Naive thymus-derived CD4-positive, alpha-beta T cell (primary cell): ENCODE measurements around the gene ATP8B3. TPM values are rescaled to one million over a fixed set of nuclear protein-coding genes. Genes with fewer than 3 reads are reported as not detected.

Source experiments
- ATAC-seq: fragments of 150-1000 bp; cut with Tn5 transposase; 2 replicates; pipeline ENCODE4 v1.10.0; 2021; ENCODE audit warnings: mild to moderate bottlenecking, moderate library complexity
- CTCF ChIA-PET: fragments of 350-600 bp; sonication (Branson Sonifier 250); formaldehyde crosslinking; loops from one replicate; lab custom pipeline; 2021; ENCODE audit warnings: antibody characterized with exemption; lab: Charles Lee
- POLR2A ChIA-PET: fragments of 350-600 bp; sonication (Branson Sonifier 250); formaldehyde crosslinking; loops from one replicate; lab custom pipeline; 2021; ENCODE audit warnings: antibody characterized with exemption, inconsistent platforms; lab: Charles Lee
- DNase-seq, 9 donors: peaks; one replicate each; pipeline versions ENCODE4 v3.0.0 to v3.0.0-alpha.2; 2020 to 2022; ENCODE audit warnings: mixed read lengths in 1 of 9
- H3K27ac ChIP-seq: one replicate; pipeline ENCODE4 v1.7.0; 2013; ENCODE audit warnings: mild to moderate bottlenecking, low read depth, low read length, moderate library complexity
- H3K27me3 ChIP-seq, 2 donors: one replicate each; pipeline ENCODE4 v1.7.0; 2013; ENCODE audit warnings: low read length in 2 of 2, mild to moderate bottlenecking in 2 of 2, moderate library complexity in 2 of 2; ENCODE audit not compliant: control insufficient read depth in 2 of 2, insufficient read depth in 2 of 2
- H3K36me3 ChIP-seq, 3 experiments: 1 replicate in 2 of 3; 2 replicates in 1 of 3; pipeline ENCODE4 v1.7.0; 2013; ENCODE audit warnings: low read length in 3 of 3, mild to moderate bottlenecking in 3 of 3, moderate library complexity in 1 of 3; ENCODE audit not compliant: insufficient read depth in 3 of 3, control insufficient read depth in 2 of 3
- H3K4me1 ChIP-seq, 2 donors: one replicate each; pipeline ENCODE4 v1.7.0; 2013; ENCODE audit warnings: low read length in 2 of 2, mild to moderate bottlenecking in 2 of 2, moderate library complexity in 1 of 2; ENCODE audit not compliant: control insufficient read depth in 2 of 2, insufficient read depth in 2 of 2
- H3K4me3 ChIP-seq: 2 replicates; pipeline ENCODE4 v1.7.0; 2013; ENCODE audit warnings: mild to moderate bottlenecking, low read length
- H3K9me3 ChIP-seq, 3 experiments: 1 replicate in 2 of 3; 2 replicates in 1 of 3; pipeline ENCODE4 v1.7.0; 2013; ENCODE audit warnings: low read length in 3 of 3; ENCODE audit not compliant: control insufficient read depth in 2 of 3
- H3K27ac Mint-ChIP-seq, 9 donors: one replicate each; pipeline ENCODE4 v1.8.0; 2020 to 2022; ENCODE audit warnings: mixed read lengths in 9 of 9, mild to moderate bottlenecking in 8 of 9, moderate library complexity in 5 of 9, inconsistent platforms in 2 of 9
- H3K27me3 Mint-ChIP-seq, 5 donors: one replicate each; pipeline ENCODE4 v1.8.0; 2021 to 2022; ENCODE audit warnings: mixed read lengths in 5 of 5, mild to moderate bottlenecking in 1 of 5
- H3K36me3 Mint-ChIP-seq, 5 donors: one replicate each; pipeline ENCODE4 v1.8.0; 2020 to 2022; ENCODE audit warnings: mixed read lengths in 5 of 5, mild to moderate bottlenecking in 3 of 5, inconsistent platforms in 1 of 5
- H3K4me1 Mint-ChIP-seq, 7 donors: one replicate each; pipeline ENCODE4 v1.8.0; 2020 to 2022; ENCODE audit warnings: mixed read lengths in 7 of 7, mild to moderate bottlenecking in 3 of 7, inconsistent platforms in 1 of 7
- H3K4me3 Mint-ChIP-seq, 10 donors: one replicate each; pipeline ENCODE4 v1.8.0; 2020 to 2022; ENCODE audit warnings: mild to moderate bottlenecking in 10 of 10, mixed read lengths in 10 of 10, moderate library complexity in 6 of 10, inconsistent platforms in 2 of 10
- H3K9me3 Mint-ChIP-seq, 11 donors: one replicate each; pipeline ENCODE4 v1.8.0; 2020 to 2022; ENCODE audit warnings: mixed read lengths in 11 of 11, mild to moderate bottlenecking in 4 of 11, inconsistent platforms in 1 of 11, moderate library complexity in 1 of 11
- intact Hi-C, 2 donors: fragments of 100-400 bp; cut with micrococcal nuclease; formaldehyde crosslinking; loops; one replicate each; pipeline ENCODE4 v1.15.1; 2023
- polyA plus RNA-seq, 2 donors: library from polyadenylated mRNA; unstranded; fragments of 300-500 nt; fragmentation: Illumina TruSeq; gene quantifications; one replicate each; pipeline ENCODE4 v1.2.3, GENCODE V29; 2021
- total RNA-seq, 6 experiments: library from RNA in 5 of 6; stranded (reverse) in 5 of 6; gene quantifications; 1 replicate in 5 of 6; 2 replicates in 1 of 6; pipeline ENCODE4 v1.2.3 and lab custom pipeline; 2021 to 2026

Gene ATP8B3
- total and polyA plus RNA-seq, 7 experiments from 2014 or later = 0.83 to 15.3 (median 3.2) TPM

DNA sequence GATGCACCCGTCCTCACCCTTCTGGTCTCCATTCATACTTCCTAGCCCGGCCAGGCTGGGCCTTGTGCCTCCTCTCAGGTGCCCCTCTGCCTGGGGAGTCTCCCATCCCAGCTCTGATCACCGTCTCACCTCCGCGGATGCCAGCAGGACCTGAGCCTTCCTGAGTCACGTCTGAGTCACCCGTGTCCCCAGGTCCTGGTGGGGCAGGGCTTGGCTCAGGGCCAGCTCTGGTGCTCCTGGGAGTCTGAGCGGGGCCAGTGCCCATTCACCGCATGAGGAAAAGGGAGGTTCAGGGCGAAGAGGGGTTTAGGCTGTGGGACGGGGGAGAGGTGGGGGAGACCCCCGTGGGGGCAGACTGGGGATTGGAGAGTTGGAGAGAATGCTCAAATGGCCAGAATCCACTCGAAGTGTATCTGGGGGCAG lies 593 bp downstream of the ATP8B3 start:
- Histone ChIP-seq H3K27ac (peak overlapping the region; percentile 13), H3K36me3 (peaks cover 0 to 15% (median 0%) of the 10 kb centered on the region in 3 experiments), H3K4me1 (peaks cover 0 to 8% of the 10 kb centered on the region in 2 donors), H3K4me3 (peak overlapping the region; percentile 43), H3K27me3 (no peaks in the 10 kb centered on the region), H3K9me3 (no peaks in the 10 kb centered on the region)
- CTCF ChIA-PET = interaction anchor here (0.6 kb wide), 1 partner anchor 946 kb away, joined by 3 read pairs; no protein-coding TSS in a partner anchor
- peaks cover 9 to 19% (median 11%) of the 10 kb centered on the region in 7 donors for H3K4me1 Mint-ChIP-seq
- peak overlapping the region in 2 of 9 donors; percentile 43 to 83 for H3K27ac Mint-ChIP-seq
- no peaks in the 10 kb centered on the region for H3K36me3 Mint-ChIP-seq
- no peaks in the 10 kb centered on the region for H3K27me3 Mint-ChIP-seq
- intact Hi-C loops = no loop called here
- POLR2A ChIA-PET = no interaction called here
- H3K9me3 Mint-ChIP-seq = no peaks in the 10 kb centered on the region
- peak in 1 of 9 donors; percentile 54 for DNase-seq
- peak overlapping the region in 9 of 10 donors; percentile 39 to 98 (median 77) for H3K4me3 Mint-ChIP-seq
- no peak for ATAC-seq

DNA sequence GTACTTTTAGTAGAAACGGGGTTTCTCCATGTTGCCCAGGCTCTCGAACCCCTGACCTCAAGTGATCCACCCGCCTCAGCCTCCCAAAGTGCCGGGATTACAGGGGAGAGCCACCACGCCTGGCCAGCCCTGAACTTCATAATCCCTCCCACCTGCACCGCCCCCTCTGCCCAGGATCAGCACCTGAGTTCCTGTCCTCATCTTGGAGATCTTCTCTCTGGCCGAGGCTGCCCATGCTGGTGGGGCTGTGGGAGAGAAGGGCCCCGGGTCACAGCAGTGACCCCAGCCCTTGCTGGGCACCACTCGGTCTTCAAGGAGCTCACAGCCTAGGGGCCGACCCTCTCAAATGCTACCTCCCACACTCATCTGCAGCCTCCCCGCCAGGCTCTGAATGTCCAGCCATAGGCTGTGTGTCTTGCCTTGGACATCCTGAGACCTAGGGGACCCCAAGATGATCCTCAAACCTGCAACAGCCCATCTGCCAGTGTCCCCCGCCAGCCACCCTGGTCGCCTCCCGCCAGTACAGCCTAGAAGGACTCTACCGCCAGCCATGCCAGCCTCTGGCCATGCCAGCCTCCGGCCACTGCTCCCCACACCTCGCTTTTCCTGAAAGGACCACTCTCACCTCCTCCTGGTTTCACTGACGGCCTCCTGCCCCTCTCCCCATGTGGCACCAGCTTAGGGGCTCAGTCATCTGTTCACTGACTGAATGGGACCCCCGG lies 1.5 kb downstream of the ATP8B3 start:
- CTCF ChIA-PET = interaction anchor here (0.6 to 0.7 kb wide), 3 partner anchors 99 to 572 kb away, joined by 3 read pairs; no protein-coding TSS in a partner anchor

DNA sequence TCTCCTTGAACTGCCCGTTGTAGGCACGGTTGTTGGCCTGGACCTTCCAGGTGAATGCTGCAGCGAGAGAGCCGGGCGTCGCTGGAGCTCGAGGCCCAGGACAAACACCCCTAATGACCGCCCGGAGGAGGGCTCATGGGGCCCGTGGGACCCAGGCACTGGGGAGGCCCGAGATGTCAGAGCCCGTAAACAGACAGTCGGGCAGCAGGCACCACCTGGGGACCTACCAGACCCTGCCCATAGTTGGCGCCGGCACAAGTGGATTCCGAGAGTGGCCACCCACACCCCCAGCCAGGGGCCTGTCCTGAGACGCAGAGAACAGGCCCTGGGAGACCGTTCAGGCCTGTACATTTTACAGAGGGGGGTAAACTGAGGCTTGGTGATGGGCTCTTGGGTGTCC lies 2.4 kb downstream of the ATP8B3 start:
- no peaks in the 10 kb centered on the region for H3K27me3 ChIP-seq
- no peaks in the 10 kb centered on the region for H3K27me3 Mint-ChIP-seq
- POLR2A ChIA-PET = no interaction called here
- no peak overlapping the region for H3K27ac Mint-ChIP-seq
- DNase-seq (no peak), ATAC-seq (no peak)
- peaks cover 0 to 1% (median 0%) of the 10 kb centered on the region in 3 experiments for H3K36me3 ChIP-seq
- no peaks in the 10 kb centered on the region for H3K36me3 Mint-ChIP-seq
- no peak overlapping the region for H3K4me3 Mint-ChIP-seq
- peaks cover 0 to 8% of the 10 kb centered on the region in 2 donors for H3K4me1 ChIP-seq
- peaks cover 9 to 19% (median 11%) of the 10 kb centered on the region in 7 donors for H3K4me1 Mint-ChIP-seq
- no peaks in the 10 kb centered on the region for H3K9me3 Mint-ChIP-seq
- no peaks in the 10 kb centered on the region for H3K9me3 ChIP-seq
- H3K4me3 ChIP-seq = no peak overlapping the region
- CTCF ChIA-PET = interaction anchor here (0.7 kb wide), 1 partner anchor 98 kb away, joined by 3 read pairs; no protein-coding TSS in a partner anchor
- intact Hi-C loops = no loop called here
- H3K27ac ChIP-seq = no peak overlapping the region

More for the DNA sequence above, 1.5 kb downstream of the ATP8B3 start:
- DNase-seq = no peak
- H3K4me1 ChIP-seq = peaks cover 0 to 8% of the 10 kb centered on the region in 2 donors
- Mint-ChIP-seq H3K36me3 (no peaks in the 10 kb centered on the region), H3K4me1 (peaks cover 9 to 19% (median 11%) of the 10 kb centered on the region in 7 donors), H3K9me3 (no peaks in the 10 kb centered on the region), H3K4me3 (peak overlapping the region in 9 of 10 donors; percentile 21 to 98 (median 53)), H3K27me3 (no peaks in the 10 kb centered on the region), H3K27ac (peak overlapping the region in 6 of 9 donors; percentile 5 to 71 (median 43))
- intact Hi-C loops = no loop called here
- H3K27ac ChIP-seq = no peak overlapping the region
- ATAC-seq = no peak
- H3K36me3 ChIP-seq = peaks cover 0 to 8% (median 0%) of the 10 kb centered on the region in 3 experiments
- POLR2A ChIA-PET = no interaction called here
- H3K4me3 ChIP-seq = no peak overlapping the region
- no peaks in the 10 kb centered on the region for H3K9me3 ChIP-seq
- no peaks in the 10 kb centered on the region for H3K27me3 ChIP-seq

DNA sequence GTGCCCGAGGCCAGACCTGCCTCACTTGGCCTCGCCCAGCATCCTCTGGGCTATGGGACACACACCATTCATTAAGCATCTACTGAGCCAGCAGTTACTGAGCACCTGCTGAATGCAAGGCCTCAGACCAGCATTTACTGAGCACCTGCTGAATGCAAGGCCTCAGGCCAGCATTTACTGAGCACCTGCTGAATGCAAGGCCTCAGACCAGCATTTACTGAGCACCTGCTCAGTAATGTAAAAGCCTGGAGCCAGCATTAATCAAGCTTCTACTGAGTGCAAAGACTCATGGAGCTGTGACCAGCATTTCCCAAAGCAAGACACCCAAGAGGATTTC lies 3.7 kb downstream of the ATP8B3 start:
- Histone ChIP-seq H3K4me1 (peaks cover 0 to 8% of the 10 kb centered on the region in 2 donors), H3K27me3 (no peaks in the 10 kb centered on the region), H3K9me3 (no peaks in the 10 kb centered on the region), H3K27ac (no peak overlapping the region), H3K4me3 (no peak overlapping the region), H3K36me3 (no peaks in the 10 kb centered on the region)
- ATAC-seq (no peak), DNase-seq (no peak)
- no peaks in the 10 kb centered on the region for H3K36me3 Mint-ChIP-seq
- H3K27me3 Mint-ChIP-seq = no peaks in the 10 kb centered on the region
- no peak overlapping the region for H3K27ac Mint-ChIP-seq
- no peak overlapping the region for H3K4me3 Mint-ChIP-seq
- CTCF ChIA-PET = no interaction called here
- intact Hi-C loops = no loop called here
- POLR2A ChIA-PET = no interaction called here
- no peaks in the 10 kb centered on the region for H3K9me3 Mint-ChIP-seq
- peaks cover 9 to 19% (median 11%) of the 10 kb centered on the region in 7 donors for H3K4me1 Mint-ChIP-seq

DNA sequence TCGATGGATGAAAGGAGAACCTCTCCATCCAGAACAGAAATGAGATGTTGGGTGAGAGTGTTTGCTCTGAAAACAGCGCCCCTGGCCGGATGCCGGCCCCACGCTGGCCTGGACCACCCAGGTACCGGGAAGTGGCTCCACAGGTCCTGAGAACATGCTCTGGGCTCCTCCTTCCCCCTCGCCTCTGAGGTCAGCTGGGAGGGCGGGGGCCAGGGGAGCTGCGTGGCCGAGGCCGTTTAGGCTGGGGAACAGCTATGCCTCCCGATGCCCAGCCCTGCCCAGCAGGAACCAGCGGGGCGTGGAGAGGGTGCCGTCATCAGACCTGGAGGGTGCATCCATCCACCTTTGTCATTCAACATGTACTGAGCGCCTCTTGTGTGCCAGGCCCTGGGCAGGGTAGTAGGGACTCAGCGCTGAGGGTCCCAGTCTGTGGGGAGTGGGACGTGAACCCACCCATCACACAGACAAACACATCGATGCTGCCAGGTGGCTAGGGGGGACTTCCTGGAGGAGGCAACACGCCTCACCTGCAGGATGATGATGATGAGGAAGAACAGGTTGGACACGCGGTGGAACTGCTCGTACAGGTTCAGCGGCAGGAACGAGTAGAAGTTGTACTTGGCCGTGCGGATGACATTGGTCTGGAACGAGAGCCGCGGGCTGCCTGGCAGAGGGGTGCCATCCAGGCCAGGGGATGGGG lies 4.2 kb downstream of the ATP8B3 start:
- no peak for ATAC-seq
- H3K27me3 Mint-ChIP-seq = no peaks in the 10 kb centered on the region
- H3K36me3 Mint-ChIP-seq = no peaks in the 10 kb centered on the region
- intact Hi-C loops = no loop called here
- H3K4me1 Mint-ChIP-seq = peaks cover 5 to 15% (median 6%) of the 10 kb centered on the region in 7 donors
- CTCF ChIA-PET = interaction anchor here (2.5 kb wide), 1 partner anchor 18 kb away, joined by 7 read pairs; no protein-coding TSS in a partner anchor
- H3K9me3 Mint-ChIP-seq = no peaks in the 10 kb centered on the region
- Histone ChIP-seq H3K4me1 (peaks cover 0 to 3% of the 10 kb centered on the region in 2 donors), H3K9me3 (no peaks in the 10 kb centered on the region), H3K36me3 (no peaks in the 10 kb centered on the region), H3K27ac (no peak overlapping the region), H3K4me3 (no peak overlapping the region), H3K27me3 (no peaks in the 10 kb centered on the region)
- POLR2A ChIA-PET = no interaction called here
- no peak overlapping the region for H3K4me3 Mint-ChIP-seq
- H3K27ac Mint-ChIP-seq = no peak overlapping the region
- DNase-seq = no peak

DNA sequence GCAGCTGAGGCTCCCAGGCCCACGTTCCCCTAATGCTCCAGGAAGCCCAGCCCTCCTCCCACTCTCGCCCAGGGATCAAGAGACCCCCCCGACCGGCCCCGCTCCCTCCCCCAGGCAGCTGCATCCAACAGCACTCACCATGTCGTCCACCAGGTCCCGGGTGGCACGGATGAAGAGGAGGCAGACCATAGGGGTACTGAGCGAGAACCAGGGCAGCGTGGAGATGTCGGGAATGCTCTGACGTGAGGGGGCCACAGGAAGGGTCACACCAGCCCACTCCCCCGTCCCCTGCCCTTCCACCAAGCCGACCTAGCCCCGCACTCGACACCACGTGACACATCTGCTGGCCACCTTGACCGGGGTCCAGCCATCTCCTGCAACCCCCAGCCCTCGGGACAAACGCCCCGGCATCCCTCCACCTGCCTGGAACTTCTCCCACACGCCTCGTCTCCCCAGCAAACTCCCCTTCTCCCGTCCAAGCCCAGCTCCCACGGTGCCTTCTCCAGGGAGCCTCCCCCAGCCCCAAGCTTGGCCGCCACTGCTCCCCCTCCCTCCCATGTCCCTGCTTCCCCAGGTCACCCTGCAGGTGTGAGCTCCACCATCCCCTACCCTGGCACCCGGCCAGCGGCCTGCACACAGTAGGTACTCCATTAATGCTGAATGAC lies 4.9 kb downstream of the ATP8B3 start:
- Mint-ChIP-seq H3K27ac (no peak overlapping the region), H3K4me1 (peaks cover 0 to 10% (median 0%) of the 10 kb centered on the region in 7 donors), H3K27me3 (no peaks in the 10 kb centered on the region), H3K36me3 (peaks cover 0 to 2% (median 0%) of the 10 kb centered on the region in 5 donors), H3K9me3 (no peaks in the 10 kb centered on the region), H3K4me3 (no peak overlapping the region)
- H3K36me3 ChIP-seq = no peaks in the 10 kb centered on the region
- DNase-seq = no peak
- no peaks in the 10 kb centered on the region for H3K9me3 ChIP-seq
- no peak for ATAC-seq
- ChIA-PET CTCF (interaction anchor here (2.5 kb wide), 1 partner anchor 19 kb away, joined by 7 read pairs; no protein-coding TSS in a partner anchor), POLR2A (no interaction called here)
- no peak overlapping the region for H3K27ac ChIP-seq
- no peaks in the 10 kb centered on the region for H3K27me3 ChIP-seq
- H3K4me3 ChIP-seq = no peak overlapping the region
- H3K4me1 ChIP-seq = no peaks in the 10 kb centered on the region
- intact Hi-C loops = no loop called here
